Gastroesophageal sphincter (tissue), 4 donors: ENCODE data around the gene TEX53. TPM values are rescaled to one million over a fixed set of nuclear protein-coding genes. Genes with fewer than 3 reads are reported as not detected.

Experiments used
- ATAC-seq: fragments of 150-250 bp; one replicate; pipeline ENCODE4 v1.9.1; 2016; ENCODE audit warnings: mild to moderate bottlenecking, moderate library complexity
- H3K27ac ChIP-seq, 4 donors: fragments of 200-600 bp; sonication (generic) in 3 of 4; 1 replicate in 3 of 4; 2 replicates in 1 of 4; pipeline ENCODE4 v1.5.1; 2016 to 2019
- H3K27me3 ChIP-seq: fragments of 200-600 bp; sonication (generic); one replicate; pipeline ENCODE4 v1.5.1; 2019
- H3K36me3 ChIP-seq, 2 donors: fragments of 200-600 bp; sonication (generic); one replicate each; pipeline ENCODE4 v1.5.1; 2019; ENCODE audit warnings: control low read depth in 1 of 2
- H3K4me1 ChIP-seq, 3 donors: fragments of 200-600 bp; sonication (generic); 1 replicate in 2 of 3; 2 replicates in 1 of 3; pipeline ENCODE4 v1.5.1; 2016 to 2019; ENCODE audit warnings: control low read depth in 2 of 3
- H3K4me3 ChIP-seq, 2 donors: fragments of 200-600 bp; sonication (generic); one replicate each; pipeline ENCODE4 v1.5.1; 2019; ENCODE audit warnings: mild to moderate bottlenecking in 1 of 2, moderate library complexity in 1 of 2
- H3K9me3 ChIP-seq, 3 donors: fragments of 200-600 bp; sonication (generic); one replicate each; pipeline ENCODE4 v1.5.1; 2017 to 2019; ENCODE audit warnings: control low read depth in 2 of 3
- CTCF ChIP-seq, 4 experiments: fragments of 200-600 bp in 2 of 4; fragments of 450-650 bp in 2 of 4; sonication (generic) in 1 of 4; IDR thresholded peaks; one replicate each; pipeline ENCODE4 v1.5.1; 2017 to 2019; ENCODE audit warnings: antibody characterized with exemption in 4 of 4, mild to moderate bottlenecking in 2 of 4, moderate library complexity in 2 of 4
- EP300 ChIP-seq: sonication (generic); formaldehyde crosslinking; IDR thresholded peaks from one replicate; pipeline ENCODE4 v1.6.1; 2017; ENCODE audit warnings: antibody characterized with exemption, mild to moderate bottlenecking
- POLR2A ChIP-seq, 2 donors: fragments of 450-650 bp; IDR thresholded peaks; one replicate each; pipeline ENCODE4 v1.6.1; 2017; ENCODE audit warnings: antibody characterized with exemption in 2 of 2, mild to moderate bottlenecking in 2 of 2, moderate library complexity in 1 of 2
- POLR2AphosphoS5 ChIP-seq: sonication (generic); formaldehyde crosslinking; IDR thresholded peaks from one replicate; pipeline ENCODE4 v1.6.1; 2017; ENCODE audit warnings: antibody characterized with exemption
- WGBS, 2 donors: methylation state at CpG; one replicate each; pipeline ENCODE4 v1.1.5; 2018; ENCODE audit warnings: low coverage in 1 of 2; 5-methylcytosine and 5-hydroxymethylcytosine counted together
- total RNA-seq, 4 donors: library from RNA; depleted of rRNA; stranded (reverse); fragments of >200 nt; gene quantifications; one replicate each; pipeline ENCODE4 v1.1.0, GENCODE V29; 2016

TEX53 gene
- total RNA-seq, result not detected

GRCh38 chr9:114657705-114658104 lies at the start of gene TEX53:
TEX53 (minus strand) TSS chr9:114657805; CDS start chr9:114657774, 31 bp downstream.
- WGBS, 2 donors, result 100% methylated on average over 2 to 5 of the region's 6 CpGs
- H3K4me1 ChIP-seq, result peaks cover 0 to 13% (median 0%) of the 10 kb centered on the region in 3 donors
- H3K27me3 ChIP-seq, result peaks cover 8% of the 10 kb centered on the region
- ATAC-seq, result no peak
- TF ChIP-seq POLR2A (IDR thresholded peaks at IDR 0.05) (no peak), POLR2AphosphoS5 (no peak), CTCF (IDR thresholded peaks at IDR 0.05) (no peak)
- no peaks in the 10 kb centered on the region for H3K9me3 ChIP-seq
- H3K4me3 ChIP-seq, result no peak within 1 kb of the TSS
- no peak within 1 kb of the TSS for H3K27ac ChIP-seq
- peaks cover 0 to 4% of the 10 kb centered on the region in 2 donors for H3K36me3 ChIP-seq

- H3K36me3 ChIP-seq, result no peaks in the 10 kb centered on the region
- 78 to 83% methylated on average over 1 to 2 of the region's 2 CpGs for WGBS, 2 donors
- no peaks in the 10 kb centered on the region for H3K4me1 ChIP-seq
- no peaks in the 10 kb centered on the region for H3K27me3 ChIP-seq
- no peaks in the 10 kb centered on the region for H3K9me3 ChIP-seq
- no peak overlapping the region for H3K27ac ChIP-seq
- no peak for ATAC-seq
- no peak for TF ChIP-seq CTCF (IDR thresholded peaks at IDR 0.05)
- TF ChIP-seq POLR2AphosphoS5, result no peak
- no peak for TF ChIP-seq POLR2A (IDR thresholded peaks at IDR 0.05)
- no peak for TF ChIP-seq EP300
- H3K4me3 ChIP-seq, result no peak overlapping the region
Measured at GRCh38 chr9:114706711-114707110, 49.1 kb upstream of the TEX53 start.

- Histone ChIP-seq H3K4me3 (no peak overlapping the region), H3K27me3 (no peaks in the 10 kb centered on the region), H3K4me1 (no peaks in the 10 kb centered on the region), H3K36me3 (no peaks in the 10 kb centered on the region), H3K27ac (no peak overlapping the region), H3K9me3 (peaks cover 0 to 10% (median 0%) of the 10 kb centered on the region in 3 donors)
- no peak for TF ChIP-seq CTCF (IDR thresholded peaks at IDR 0.05)
- no peak for TF ChIP-seq EP300
- no peak for TF ChIP-seq POLR2AphosphoS5
- no peak for TF ChIP-seq POLR2A (IDR thresholded peaks at IDR 0.05)
- no peak for ATAC-seq
Measured at GRCh38 chr9:114701988-114702387, 44.4 kb upstream of the TEX53 start.

DNA sequence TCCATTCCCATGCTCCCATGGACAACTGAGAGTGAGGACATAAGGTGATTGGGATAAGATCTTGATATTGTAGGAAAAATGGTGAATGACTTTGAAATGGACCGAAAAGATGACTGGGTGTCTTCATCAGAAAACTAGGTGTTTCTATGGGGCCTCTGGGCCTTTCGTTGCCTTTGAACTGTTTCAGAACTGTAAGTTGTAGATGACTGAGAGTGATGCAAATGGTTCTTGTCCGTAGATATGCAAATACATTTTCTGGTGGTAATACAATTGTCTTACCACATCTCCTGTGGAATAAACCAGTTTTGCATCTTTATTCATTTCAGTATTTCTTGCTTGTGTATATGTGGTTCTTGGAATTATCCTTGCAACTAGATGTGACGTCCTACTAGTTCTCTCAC lies 40.3 kb upstream of the TEX53 start:
- Histone ChIP-seq H3K27me3 (no peaks in the 10 kb centered on the region), H3K27ac (no peak overlapping the region), H3K9me3 (peaks cover 0 to 10% (median 0%) of the 10 kb centered on the region in 3 donors), H3K36me3 (no peaks in the 10 kb centered on the region), H3K4me3 (no peak overlapping the region), H3K4me1 (no peaks in the 10 kb centered on the region)
- ATAC-seq, result no peak
- TF ChIP-seq POLR2AphosphoS5, result no peak
- no peak for TF ChIP-seq EP300
- TF ChIP-seq CTCF (IDR thresholded peaks at IDR 0.05), result no peak
- TF ChIP-seq POLR2A (IDR thresholded peaks at IDR 0.05), result no peak
- 90 to 96% methylated on average over 2 to 4 of the region's 4 CpGs for WGBS, 2 donors

- TF ChIP-seq POLR2AphosphoS5 (no peak), EP300 (no peak), POLR2A (IDR thresholded peaks at IDR 0.05) (no peak), CTCF (IDR thresholded peaks at IDR 0.05) (no peak)
- Histone ChIP-seq H3K4me1 (no peaks in the 10 kb centered on the region), H3K36me3 (no peaks in the 10 kb centered on the region), H3K27me3 (no peaks in the 10 kb centered on the region), H3K9me3 (peaks cover 0 to 10% (median 0%) of the 10 kb centered on the region in 3 donors), H3K27ac (no peak overlapping the region), H3K4me3 (no peak overlapping the region)
- ATAC-seq, result no peak
- WGBS, 2 donors, result 70% methylated on average over 2 of the region's 7 CpGs; no CpG with 5 or more reads in 1 of the 2 donors
Measured at GRCh38 chr9:114696814-114697544, 39.4 kb upstream of the TEX53 start.
